ENCODE data around the gene FASTKD3.

The FASTKD3 gene

DNA sequence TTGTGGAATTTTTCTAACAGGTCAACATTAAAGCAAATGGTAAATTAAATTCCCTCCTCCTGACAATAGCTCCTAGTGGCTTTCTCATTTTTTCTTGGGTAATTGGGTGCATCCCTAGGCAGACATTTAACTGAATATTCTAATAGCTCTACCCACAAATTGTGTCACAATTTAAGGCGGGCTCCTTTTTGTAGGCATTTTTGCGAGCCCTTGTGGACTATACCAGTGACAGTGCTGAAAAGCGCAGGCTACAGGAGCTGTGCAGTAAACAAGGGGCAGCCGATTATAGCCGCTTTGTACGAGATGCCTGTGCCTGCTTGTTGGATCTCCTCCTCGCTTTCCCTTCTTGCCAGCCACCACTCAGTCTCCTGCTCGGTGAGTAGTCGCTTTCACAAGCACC is 20.1 kb upstream of the FASTKD3 start:
- H3K4me3 ChIP-seq (ENCODE audit: low read length), result no peak overlapping the region
- TF ChIP-seq, protein P1, sequence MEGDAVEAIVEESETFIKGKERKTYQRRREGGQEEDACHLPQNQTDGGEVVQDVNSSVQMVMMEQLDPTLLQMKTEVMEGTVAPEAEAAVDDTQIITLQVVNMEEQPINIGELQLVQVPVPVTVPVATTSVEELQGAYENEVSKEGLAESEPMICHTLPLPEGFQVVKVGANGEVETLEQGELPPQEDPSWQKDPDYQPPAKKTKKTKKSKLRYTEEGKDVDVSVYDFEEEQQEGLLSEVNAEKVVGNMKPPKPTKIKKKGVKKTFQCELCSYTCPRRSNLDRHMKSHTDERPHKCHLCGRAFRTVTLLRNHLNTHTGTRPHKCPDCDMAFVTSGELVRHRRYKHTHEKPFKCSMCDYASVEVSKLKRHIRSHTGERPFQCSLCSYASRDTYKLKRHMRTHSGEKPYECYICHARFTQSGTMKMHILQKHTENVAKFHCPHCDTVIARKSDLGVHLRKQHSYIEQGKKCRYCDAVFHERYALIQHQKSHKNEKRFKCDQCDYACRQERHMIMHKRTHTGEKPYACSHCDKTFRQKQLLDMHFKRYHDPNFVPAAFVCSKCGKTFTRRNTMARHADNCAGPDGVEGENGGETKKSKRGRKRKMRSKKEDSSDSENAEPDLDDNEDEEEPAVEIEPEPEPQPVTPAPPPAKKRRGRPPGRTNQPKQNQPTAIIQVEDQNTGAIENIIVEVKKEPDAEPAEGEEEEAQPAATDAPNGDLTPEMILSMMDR (conservative IDR thresholded peaks at IDR 0.05; ENCODE audit: low read length), result no peak
- DNase-seq (ENCODE audit: low read depth), result no peak

DNA sequence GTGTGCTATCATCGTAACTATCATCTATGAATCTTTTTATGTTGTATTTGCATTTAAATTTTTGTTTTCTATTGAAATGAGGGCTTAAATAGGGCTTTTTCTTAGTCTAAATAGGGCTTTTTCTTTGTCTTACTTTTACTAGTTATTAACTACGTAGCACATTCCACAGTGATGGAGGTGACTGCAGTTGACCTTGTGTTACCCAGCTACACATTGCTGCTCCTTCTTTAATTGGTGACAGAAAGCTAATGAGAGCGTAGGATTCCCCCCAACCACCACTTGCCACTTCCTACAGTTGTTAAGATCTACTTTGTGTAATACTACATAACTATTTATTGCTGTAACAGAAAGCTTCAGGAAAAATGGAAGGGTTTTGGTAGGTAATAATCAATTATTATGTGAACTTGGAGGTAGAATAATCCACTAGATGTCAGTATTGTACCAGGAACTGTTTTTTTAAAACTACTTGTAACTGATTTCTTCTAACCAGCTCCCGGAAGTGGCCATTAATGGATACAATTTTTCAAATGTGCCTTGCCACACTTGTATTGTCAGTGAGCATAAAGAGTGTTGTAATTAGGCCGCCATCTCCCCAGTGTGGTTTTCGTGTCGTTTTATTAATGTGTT is 18.1 kb upstream of the FASTKD3 start:
- peak; percentile 66 for DNase-seq (ENCODE audit: low read depth)
- H3K4me3 ChIP-seq (ENCODE audit: low read length), result no peak overlapping the region
- TF ChIP-seq, protein P1 (conservative IDR thresholded peaks at IDR 0.05; ENCODE audit: low read length), result peak; percentile 65

DNA sequence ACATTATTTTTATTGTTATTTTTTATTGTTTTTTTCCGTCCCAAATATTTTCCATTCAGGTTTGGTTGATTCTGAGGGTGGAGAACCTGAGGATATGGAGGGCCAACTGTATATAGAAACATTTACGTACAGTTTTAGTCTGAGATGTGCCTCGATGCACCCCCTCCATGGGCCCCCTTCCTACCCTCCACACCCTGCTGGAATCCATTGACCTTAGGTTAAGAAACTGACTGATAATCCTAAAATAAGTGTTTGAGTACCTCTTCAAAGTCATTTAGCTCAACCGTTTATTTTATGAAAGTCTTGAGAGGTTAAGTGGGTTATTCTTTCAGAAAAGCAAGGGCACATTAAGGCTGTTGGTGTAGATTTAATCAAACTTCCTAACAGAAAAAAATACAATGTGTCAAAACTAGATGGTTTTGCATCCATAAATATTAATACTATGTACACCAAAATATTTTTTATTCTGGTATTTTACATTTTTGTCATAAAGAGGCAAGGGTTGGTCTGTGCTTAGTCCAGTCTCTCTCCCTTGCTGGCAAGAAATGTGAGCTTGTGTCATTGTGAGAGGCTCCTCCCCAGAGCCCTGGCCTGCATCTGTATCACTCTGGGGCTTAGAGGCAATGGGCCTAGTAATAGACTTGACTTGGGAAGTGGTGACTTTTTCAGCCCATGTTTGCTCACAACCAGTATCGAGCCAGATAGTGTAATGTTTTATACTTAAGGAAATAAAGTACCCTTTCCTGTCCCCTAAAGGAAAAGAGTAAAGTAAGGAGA is 15.8 kb upstream of the FASTKD3 start:
- no peak for DNase-seq (ENCODE audit: low read depth)
- no peak overlapping the region for H3K4me3 ChIP-seq (ENCODE audit: low read length)
- TF ChIP-seq, protein P1 (conservative IDR thresholded peaks at IDR 0.05; ENCODE audit: low read length), result no peak

DNA sequence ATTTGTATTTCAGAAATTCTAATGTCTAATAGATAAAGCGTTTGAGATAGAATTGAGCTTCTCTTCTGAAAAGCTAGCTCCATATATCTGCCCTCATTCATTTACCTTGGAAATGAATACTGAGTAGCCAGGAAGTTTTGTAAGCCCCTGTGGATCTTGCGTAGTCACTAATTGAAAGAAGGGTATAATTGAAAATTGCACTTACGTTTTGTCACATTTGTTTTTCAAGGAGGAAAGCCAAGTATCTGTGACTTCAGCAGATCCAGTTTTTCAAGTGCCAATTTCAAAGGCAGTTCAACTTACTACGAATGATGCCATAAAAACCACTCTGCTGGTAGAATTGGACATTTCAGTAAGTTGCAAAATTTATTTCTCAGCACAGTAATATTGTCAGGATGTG is 14.1 kb upstream of the FASTKD3 start:
- TF ChIP-seq, protein P1 (conservative IDR thresholded peaks at IDR 0.05; ENCODE audit: low read length), result no peak
- no peak overlapping the region for H3K4me3 ChIP-seq (ENCODE audit: low read length)
- no peak for DNase-seq (ENCODE audit: low read depth)

- DNase-seq (ENCODE audit: low read depth), result no peak
- H3K4me3 ChIP-seq (ENCODE audit: low read length), result no peak overlapping the region
- TF ChIP-seq, protein P1 (conservative IDR thresholded peaks at IDR 0.05; ENCODE audit: low read length), result no peak
Measured at GRCh38 chr5:7881816-7882215, 13.0 kb upstream of the FASTKD3 start.

GRCh38 chr5:7881091-7881490 is 12.3 kb upstream of the FASTKD3 start:
- no peak overlapping the region for H3K4me3 ChIP-seq (ENCODE audit: low read length)
- TF ChIP-seq, protein P1 (conservative IDR thresholded peaks at IDR 0.05; ENCODE audit: low read length), result no peak
- DNase-seq (ENCODE audit: low read depth), result no peak

DNA sequence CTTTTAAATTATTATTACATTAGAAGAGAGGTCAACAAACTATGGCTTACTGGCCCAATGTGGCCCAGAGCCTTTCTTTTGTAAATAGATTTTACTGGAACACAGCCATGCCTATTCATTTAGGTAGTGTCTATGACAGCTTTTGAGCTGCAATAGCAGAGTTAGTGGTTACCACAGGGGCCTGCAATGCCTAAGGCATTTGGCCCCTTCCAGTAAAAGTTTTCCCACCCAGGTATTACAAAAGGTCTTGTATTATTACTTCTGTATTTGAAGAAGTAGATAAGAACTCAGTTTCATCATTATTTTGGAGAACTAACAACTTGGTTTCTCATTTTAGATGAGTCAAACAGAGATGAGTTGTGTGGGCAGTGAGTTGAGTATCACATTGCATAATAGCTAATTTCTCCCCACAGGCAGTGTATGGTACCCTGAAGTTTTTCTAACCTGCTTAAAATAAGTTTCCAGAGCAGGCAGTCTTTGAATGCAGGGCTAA is 9.6 kb upstream of the FASTKD3 start:
- peak; percentile 43 for DNase-seq (ENCODE audit: low read depth)

More for the DNA sequence above, 9.6 kb upstream of the FASTKD3 start:
- H3K4me3 ChIP-seq (ENCODE audit: low read length), result no peak overlapping the region
- TF ChIP-seq, protein P1 (conservative IDR thresholded peaks at IDR 0.05; ENCODE audit: low read length), result no peak
